K562 (cell line): ENCODE results near the gene SPTBN4. TPM values are rescaled to one million over a fixed set of nuclear protein-coding genes. Genes with fewer than 3 reads are reported as not detected.

Experiments used
- ATAC-seq: fragments of 200-7000 bp; cut with Tn5 transposase; 3 replicates; pipeline ENCODE4 v1.9.1; 2020; ENCODE audit warnings: moderate library complexity
- BruUV-seq: library from RNA; stranded (reverse); fragments of 400-500 nt; replicated peaks from 2 replicates; lab custom pipeline; 2021; lab: Mats Ljungman, UMichigan
- CTCF ChIA-PET: fragments of 300-600 bp; formaldehyde crosslinking; extraction: SDS; loops from one replicate; lab custom pipeline; 2021; ENCODE audit warnings: low intra/inter-chr PET ratio; lab: Yijun Ruan, JAX
- POLR2A ChIA-PET: fragments of 300-600, 350-650 bp; sonication (Branson Sonifier 250); formaldehyde crosslinking; extraction: SDS; loops from one replicate; lab custom pipeline; 2021; ENCODE audit warnings: antibody characterized with exemption, inconsistent platforms; lab: Yijun Ruan, JAX
- DNase-seq, 4 experiments: peaks; one replicate each; pipeline versions ENCODE4 v3.0.0 to v3.0.0-alpha.2; 2011 to 2018; ENCODE audit warnings: low spot score in 3 of 4, mixed read lengths in 3 of 4; ENCODE audit errors: extremely low read depth in 1 of 4
- FAIRE-seq: peaks from 2 replicates; lab custom pipeline; 2011; peaks lifted over from hg19 to GRCh38; lab: Jason Lieb, UNC
- H2AFZ ChIP-seq: 2 replicates; pipeline ENCODE4 v1.6.0; 2011; ENCODE audit warnings: low read depth, low read length, control low read depth, inconsistent platforms
- H3K27ac ChIP-seq: fragments of 200-600 bp; 3 replicates; pipeline ENCODE4 v1.8.0; 2011; ENCODE audit warnings: low read depth, mild to moderate bottlenecking, control low read depth, inconsistent platforms, low read length, moderate library complexity, mixed read lengths; ENCODE audit errors: extremely low read depth
- H3K27me3 ChIP-seq, 2 experiments: fragments of 300-600 bp in 1 of 2; 2 replicates in 1 of 2; 3 replicates in 1 of 2; pipeline versions ENCODE4 v1.6.0 to v1.8.0; 2011; ENCODE audit warnings: inconsistent platforms in 2 of 2, low read length in 2 of 2, mild to moderate bottlenecking in 1 of 2, mixed read lengths in 1 of 2, moderate library complexity in 1 of 2; ENCODE audit not compliant: control insufficient read depth in 2 of 2, insufficient read depth in 2 of 2
- H3K36me3 ChIP-seq: fragments of 300-600 bp; 3 replicates; pipeline ENCODE4 v1.8.0; 2011; ENCODE audit warnings: mild to moderate bottlenecking, low read length, inconsistent platforms; ENCODE audit not compliant: control insufficient read depth, insufficient read depth
- H3K4me1 ChIP-seq, 2 experiments: fragments of 200-600 bp in 1 of 2; replicated peaks in 1 of 2; 2 replicates in 1 of 2; 3 replicates in 1 of 2; pipeline versions ENCODE4 v1.5.1 to v1.8.0; 2011; ENCODE audit warnings: inconsistent platforms in 2 of 2, low read length in 2 of 2, mild to moderate bottlenecking in 1 of 2, mixed read lengths in 1 of 2, moderate library complexity in 1 of 2; ENCODE audit not compliant: control insufficient read depth in 2 of 2, insufficient read depth in 2 of 2
- H3K4me2 ChIP-seq: 2 replicates; pipeline ENCODE4 v1.6.1; 2011; ENCODE audit warnings: low read length, control low read depth, inconsistent platforms, mixed read lengths; ENCODE audit not compliant: insufficient read depth
- H3K4me3 ChIP-seq: fragments of 200-600 bp; sonication (generic), shearing (Covaris generic); 2 replicates; pipeline ENCODE4 v1.5.1; 2016; ENCODE audit warnings: control low read depth, inconsistent platforms
- H3K79me2 ChIP-seq: fragments of 200-600 bp; 3 replicates; pipeline ENCODE4 v1.8.0; 2011; ENCODE audit warnings: low read length, inconsistent platforms; ENCODE audit not compliant: control insufficient read depth, insufficient read depth
- H3K9ac ChIP-seq, 2 experiments: 2 replicates each; pipeline versions ENCODE4 v1.6.0 to v1.6.1; 2011; ENCODE audit warnings: low read depth in 2 of 2, low read length in 2 of 2, control low read depth in 1 of 2, inconsistent platforms in 1 of 2, mild to moderate bottlenecking in 1 of 2, mixed read lengths in 1 of 2; ENCODE audit not compliant: insufficient read depth in 1 of 2
- H3K9me1 ChIP-seq: one replicate; pipeline ENCODE4 v1.6.0; 2011; ENCODE audit warnings: inconsistent platforms, mild to moderate bottlenecking, low read length, moderate library complexity; ENCODE audit not compliant: control insufficient read depth, insufficient read depth
- H3K9me3 ChIP-seq: replicated peaks from 2 replicates; pipeline ENCODE4 v1.5.1; 2011; ENCODE audit warnings: low read depth, low read length, inconsistent platforms; ENCODE audit not compliant: control insufficient read depth, insufficient read depth
- H4K20me1 ChIP-seq: replicated peaks from 2 replicates; pipeline ENCODE4 v1.6.1; 2011; ENCODE audit warnings: low read length, inconsistent platforms, mixed read lengths; ENCODE audit not compliant: control insufficient read depth, insufficient read depth
- ATF6 ChIP-seq: sonication (generic); formaldehyde crosslinking; IDR thresholded peaks from 2 replicates; pipeline ENCODE4 v1.4.0; 2020; ENCODE audit warnings: mild to moderate bottlenecking, missing genetic modification reagents
- BCOR ChIP-seq: fragments of 450-650 bp; IDR thresholded peaks from 2 replicates; pipeline ENCODE4 v1.6.1; 2016
- CREB1 ChIP-seq, 2 experiments: sonication (generic) in 1 of 2; formaldehyde crosslinking in 1 of 2; IDR thresholded peaks; 2 replicates each; pipeline versions ENCODE4 v1.6.1 to v1.8.0; 2012 to 2022; ENCODE audit warnings: inconsistent platforms in 1 of 2, mild to moderate bottlenecking in 1 of 2, missing genetic modification reagents in 1 of 2, moderate library complexity in 1 of 2
- HNRNPLL ChIP-seq: fragments of 200-400 bp; formaldehyde crosslinking; IDR thresholded peaks from 2 replicates; pipeline ENCODE4 v1.6.1; 2017; ENCODE audit warnings: low read length, low read depth, mild to moderate bottlenecking; ENCODE audit not compliant: poor library complexity, severe bottlenecking
- U2AF2 ChIP-seq: fragments of 200-400 bp; formaldehyde crosslinking; optimal IDR thresholded peaks from 2 replicates; pipeline ENCODE3; 2017; ENCODE audit warnings: low read depth, mild to moderate bottlenecking, low read length
- ZNF121 ChIP-seq: sonication (generic); formaldehyde crosslinking; conservative IDR thresholded peaks from 2 replicates; pipeline ENCODE4 v1.8.0; 2022; ENCODE audit warnings: missing genetic modification reagents
- ZNF507 ChIP-seq: conservative IDR thresholded peaks from 2 replicates; pipeline ENCODE4 v1.6.1; 2017; ENCODE audit warnings: missing genetic modification characterization, missing compliant biosample characterization
- WGBS: fragments of 100-300 bp; shearing (Covaris generic); methylation state at CpG from one replicate; pipeline ENCODE4 v1.1.6; 2016; ENCODE audit warnings: low coverage, mixed read lengths; ENCODE audit not compliant: insufficient coverage; ENCODE audit errors: missing lambda C conversion rate; 5-methylcytosine and 5-hydroxymethylcytosine counted together
- in situ Hi-C: fragments of 300-500 bp; cut with MboI; formaldehyde crosslinking; loops from 4 replicates; pipeline ENCODE4 v1.15.0; 2018; ENCODE audit warnings: inconsistent platforms, mixed read lengths
- intact Hi-C: fragments of 100-400 bp; cut with micrococcal nuclease; formaldehyde crosslinking; loops from 2 replicates; pipeline ENCODE4 v1.14.2; 2022
- polyA plus RNA-seq, 8 experiments: library from polyadenylated mRNA; depleted of rRNA in 4 of 8; stranded (reverse) in 5 of 8; unstranded in 3 of 8; fragments of >200 nt; fragmentation: Nextera tagmentation in 2 of 8; fragmentation: Illumina TruSeq in 1 of 8; extraction: Ambion mirVana in 2 of 8; extraction: Trizol in 1 of 8; gene quantifications; 2 replicates each; pipeline versions ENCODE4 v1.2.1 to v1.2.3, GENCODE V29; 2011 to 2014; ENCODE audit warnings: inconsistent platforms in 1 of 8, missing spikeins in 1 of 8
- total RNA-seq, 7 experiments: library from RNA; depleted of rRNA in 6 of 7; stranded (reverse); fragments of >200 nt in 6 of 7; fragmentation: Illumina TruSeq in 2 of 7; extraction: Trizol in 2 of 7; gene quantifications; 2 replicates each; pipeline versions ENCODE4 v1.2.1 to v1.2.3, GENCODE V29; 2011 to 2021; ENCODE audit warnings: low replicate concordance in 1 of 7

Gene SPTBN4
- total and polyA plus RNA-seq, 9 of the 15 experiments (the other 6 are each of a cell fraction or from before 2014, with no cell fraction given): 0.01 to 1.5 (median 0.86) TPM

- no peaks in the 10 kb centered on the region for H4K20me1 ChIP-seq
- DNase-seq: no peak
- no peaks in the 10 kb centered on the region for H3K9me1 ChIP-seq
- no peak for FAIRE-seq
- no peaks in the 10 kb centered on the region for H3K9me3 ChIP-seq
- WGBS: 17% methylated on average over 5 of the region's 5 CpGs
- BruUV-seq: no TSS peak
- H3K9ac ChIP-seq: no peak overlapping the region
- H3K79me2 ChIP-seq: no peaks in the 10 kb centered on the region
- H3K27ac ChIP-seq: no peak overlapping the region
- H3K4me1 ChIP-seq: peaks cover 0 to 8% of the 10 kb centered on the region in 2 experiments; a peak in 2 of 5 replicates
- CTCF ChIA-PET: no interaction called here
- TF ChIP-seq BCOR (peak; percentile 62), CREB1 (IDR thresholded peaks at IDR 0.05) (no peak), CREB1 (CRISPR knock-in tag; IDR thresholded peaks at IDR 0.05) (no peak), U2AF2 (no peak), ZNF507 (no peak), ATF6 (CRISPR knock-in tag) (no peak), HNRNPLL (no peak), ZNF121 (CRISPR knock-in tag) (peak; percentile 98)
- TF ChIP-seq, all 486 proteins: peak for 2
- intact Hi-C loops: no loop called here
- H2AFZ ChIP-seq: no peak overlapping the region
- in situ Hi-C loops: no loop called here
- H3K4me3 ChIP-seq: no peak overlapping the region
- ATAC-seq: no peak
- H3K27me3 ChIP-seq: no peaks in the 10 kb centered on the region
- no peak overlapping the region for H3K4me2 ChIP-seq
- POLR2A ChIA-PET: interaction anchor here (0.7 kb wide), 1 partner anchor 34 kb away, joined by 3 read pairs; the partner anchor contains the start of gene BLVRB
- no peaks in the 10 kb centered on the region for H3K36me3 ChIP-seq
These were observed 32.5 kb downstream of the SPTBN4 start for GRCh38 chr19:40499320-40499719.
